Mucosa of stomach (tissue), 1 donor: Measurements from ENCODE around the gene GNAT3.

Experiments
- H3K27me3 ChIP-seq: one replicate; pipeline ENCODE4 v1.7.0; 2013; ENCODE audit warnings: mild to moderate bottlenecking, low read length; ENCODE audit not compliant: control insufficient read depth, insufficient read depth
- H3K36me3 ChIP-seq: one replicate; pipeline ENCODE4 v1.7.0; 2013; ENCODE audit warnings: low read length; ENCODE audit not compliant: control insufficient read depth, insufficient read depth
- H3K4me1 ChIP-seq: one replicate; pipeline ENCODE4 v1.7.0; 2013; ENCODE audit warnings: mild to moderate bottlenecking, low read length; ENCODE audit not compliant: control insufficient read depth, insufficient read depth
- H3K4me3 ChIP-seq: one replicate; pipeline ENCODE4 v1.7.0; 2013; ENCODE audit warnings: low read length
- H3K9ac ChIP-seq: one replicate; pipeline ENCODE4 v1.7.0; 2013; ENCODE audit warnings: mild to moderate bottlenecking, low read length, moderate library complexity
- H3K9me3 ChIP-seq: one replicate; pipeline ENCODE4 v1.7.0; 2013; ENCODE audit warnings: mild to moderate bottlenecking, low read length, moderate library complexity; ENCODE audit not compliant: control insufficient read depth
- donor health status: Pancreatic carcinoma.

GNAT3 gene

DNA sequence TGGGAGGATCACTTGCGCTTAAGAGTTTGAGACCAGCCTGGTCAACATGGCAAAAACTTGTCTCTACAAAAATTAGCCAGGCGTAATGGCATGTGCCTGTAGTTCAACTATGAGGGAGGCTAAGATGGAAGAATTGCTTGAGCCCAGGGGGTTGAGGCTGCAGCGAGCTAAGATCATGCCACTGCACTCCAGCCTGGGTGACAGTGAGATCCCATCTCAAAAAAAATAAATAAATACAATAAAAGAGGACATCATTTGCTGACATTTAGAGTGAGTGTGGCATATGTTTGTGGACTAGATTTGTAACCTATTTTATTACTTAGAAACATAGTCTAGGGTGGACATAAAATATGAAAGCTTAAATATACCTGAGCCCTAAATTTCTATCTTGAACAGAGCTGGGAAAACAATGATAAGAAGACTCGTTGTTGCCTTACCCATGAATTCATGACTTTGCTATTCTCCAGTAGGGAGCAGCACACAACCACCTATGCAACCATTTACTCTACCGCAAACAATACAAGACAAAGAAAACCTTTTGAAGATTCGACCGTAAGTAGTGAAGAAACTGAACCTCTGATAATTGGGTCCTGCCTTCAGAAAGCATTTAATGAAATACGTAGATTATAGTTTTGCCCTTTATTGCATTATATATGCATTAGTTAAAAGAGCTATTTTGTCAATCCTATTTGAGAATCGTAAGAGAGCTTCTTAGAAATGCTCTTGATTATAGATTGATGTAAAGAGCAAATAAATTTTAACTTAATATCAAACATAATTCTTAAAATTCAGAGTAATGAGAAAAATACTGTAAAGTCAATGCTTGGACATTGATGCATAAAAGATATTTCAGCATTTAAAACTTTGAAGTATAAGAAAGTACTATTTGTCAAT is 83.5 kb downstream of the GNAT3 start:
- Histone ChIP-seq H3K4me1 (no peaks in the 10 kb centered on the region), H3K4me3 (no peak overlapping the region), H3K27me3 (no peaks in the 10 kb centered on the region), H3K9me3 (no peaks in the 10 kb centered on the region), H3K9ac (no peak overlapping the region), H3K36me3 (no peaks in the 10 kb centered on the region)

GRCh38 chr7:80427218-80427617 is 84.6 kb downstream of the GNAT3 start:
- no peak overlapping the region for H3K4me3 ChIP-seq
- H3K4me1 ChIP-seq: no peaks in the 10 kb centered on the region
- no peaks in the 10 kb centered on the region for H3K36me3 ChIP-seq
- no peaks in the 10 kb centered on the region for H3K9me3 ChIP-seq
- no peak overlapping the region for H3K9ac ChIP-seq
- H3K27me3 ChIP-seq: no peaks in the 10 kb centered on the region

GRCh38 chr7:80420876-80421275 is 91.0 kb downstream of the GNAT3 start:
- no peak overlapping the region for H3K4me3 ChIP-seq
- H3K9me3 ChIP-seq: no peaks in the 10 kb centered on the region
- no peaks in the 10 kb centered on the region for H3K27me3 ChIP-seq
- H3K4me1 ChIP-seq: no peaks in the 10 kb centered on the region
- H3K9ac ChIP-seq: no peak overlapping the region
- H3K36me3 ChIP-seq: no peaks in the 10 kb centered on the region

GRCh38 chr7:80417211-80417793 is 94.6 kb downstream of the GNAT3 start:
- Histone ChIP-seq H3K36me3 (no peaks in the 10 kb centered on the region), H3K27me3 (no peaks in the 10 kb centered on the region), H3K4me1 (no peaks in the 10 kb centered on the region), H3K4me3 (no peak overlapping the region), H3K9me3 (no peaks in the 10 kb centered on the region), H3K9ac (no peak overlapping the region)

DNA sequence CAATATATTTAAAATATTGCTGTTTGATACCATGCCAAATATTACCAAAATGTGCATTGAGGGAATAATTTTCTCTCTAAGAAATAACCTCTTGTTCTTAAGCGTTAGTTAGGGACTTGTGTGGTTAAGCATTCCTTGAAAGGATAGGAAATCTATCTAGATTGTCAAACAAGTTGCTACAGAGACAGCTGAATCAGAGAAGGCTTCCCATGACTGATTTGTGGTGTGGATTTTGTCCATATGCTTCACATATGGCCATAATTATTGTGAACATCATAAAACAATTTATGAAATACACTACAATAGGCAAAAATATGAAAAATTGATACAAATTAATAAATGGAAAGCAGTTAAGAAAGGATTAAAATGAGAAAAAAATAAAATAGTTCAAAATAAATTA is 96.3 kb downstream of the GNAT3 start:
- no peaks in the 10 kb centered on the region for H3K36me3 ChIP-seq
- H3K4me1 ChIP-seq: no peaks in the 10 kb centered on the region
- no peak overlapping the region for H3K9ac ChIP-seq
- H3K4me3 ChIP-seq: no peak overlapping the region
- no peaks in the 10 kb centered on the region for H3K27me3 ChIP-seq
- H3K9me3 ChIP-seq: no peaks in the 10 kb centered on the region

DNA sequence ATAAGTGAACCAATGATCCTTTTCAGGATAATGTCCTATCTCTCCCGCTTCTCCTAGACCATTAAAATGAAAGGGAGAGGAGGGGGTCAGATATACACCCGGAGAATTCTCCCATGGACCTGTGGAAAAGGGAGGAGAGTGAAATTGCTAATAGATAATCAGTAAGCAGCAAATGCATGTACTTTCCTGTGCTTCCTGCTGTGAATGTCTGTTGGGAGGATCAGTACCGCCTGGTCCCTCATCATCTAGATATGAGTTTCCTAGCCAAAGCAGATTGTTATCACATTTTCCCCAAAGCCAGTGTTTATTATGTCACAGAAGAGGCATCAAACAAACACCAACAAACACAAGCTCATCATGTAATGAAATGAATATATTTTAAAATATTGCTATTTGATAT is 96.8 kb downstream of the GNAT3 start:
- H3K36me3 ChIP-seq: no peaks in the 10 kb centered on the region
- H3K9ac ChIP-seq: no peak overlapping the region
- no peak overlapping the region for H3K4me3 ChIP-seq
- no peaks in the 10 kb centered on the region for H3K27me3 ChIP-seq
- H3K9me3 ChIP-seq: no peaks in the 10 kb centered on the region
- no peaks in the 10 kb centered on the region for H3K4me1 ChIP-seq

DNA sequence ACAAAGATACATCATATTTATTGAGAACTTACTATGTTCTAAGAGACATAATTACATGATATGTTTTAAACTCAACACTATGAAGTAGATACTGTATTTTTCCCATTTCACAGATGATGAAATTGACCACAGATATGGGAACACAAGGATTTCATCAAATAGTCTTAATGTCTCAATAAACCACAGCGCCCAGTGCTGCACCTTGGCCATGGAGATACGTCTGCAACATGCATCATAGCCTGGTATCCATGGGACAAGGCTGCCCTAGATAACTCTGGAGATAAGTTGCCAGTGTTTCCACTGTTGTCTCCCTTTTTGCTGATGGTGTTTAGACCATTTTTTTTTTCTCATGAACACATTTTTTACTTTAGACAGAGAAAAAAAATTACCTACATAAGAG is 97.5 kb downstream of the GNAT3 start:
- Histone ChIP-seq H3K4me3 (no peak overlapping the region), H3K27me3 (no peaks in the 10 kb centered on the region), H3K4me1 (no peaks in the 10 kb centered on the region), H3K9ac (no peak overlapping the region), H3K9me3 (no peaks in the 10 kb centered on the region), H3K36me3 (no peaks in the 10 kb centered on the region)

DNA sequence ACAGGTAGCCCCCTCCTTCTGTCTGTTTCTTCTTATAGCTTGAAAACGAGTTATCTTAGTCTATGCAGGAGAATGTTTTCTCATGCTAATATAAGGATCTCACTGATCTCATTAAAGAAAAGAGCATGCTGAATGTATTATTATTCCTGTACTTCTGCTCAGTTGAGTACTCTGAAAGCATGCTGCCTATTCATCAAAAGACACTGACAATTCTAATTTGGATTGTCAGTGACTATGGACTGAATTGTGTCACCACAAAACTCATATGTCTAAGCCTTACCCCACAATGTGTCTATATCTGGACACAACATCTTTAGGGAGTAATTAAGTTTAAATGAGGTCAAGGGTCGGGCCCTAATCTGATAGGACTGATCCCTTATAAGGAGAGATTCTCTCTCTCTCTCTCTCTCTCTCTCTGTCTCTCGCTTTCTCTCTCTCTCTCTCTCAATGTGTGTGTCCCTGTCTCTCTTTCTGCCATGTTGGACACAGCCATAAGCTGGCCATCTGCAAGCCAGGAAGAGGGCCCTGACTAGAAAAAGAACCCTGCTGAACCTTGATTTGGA is 98.4 kb downstream of the GNAT3 start:
- Histone ChIP-seq H3K9ac (no peak overlapping the region), H3K27me3 (no peaks in the 10 kb centered on the region), H3K4me1 (no peaks in the 10 kb centered on the region), H3K4me3 (no peak overlapping the region), H3K9me3 (no peaks in the 10 kb centered on the region), H3K36me3 (no peaks in the 10 kb centered on the region)

DNA sequence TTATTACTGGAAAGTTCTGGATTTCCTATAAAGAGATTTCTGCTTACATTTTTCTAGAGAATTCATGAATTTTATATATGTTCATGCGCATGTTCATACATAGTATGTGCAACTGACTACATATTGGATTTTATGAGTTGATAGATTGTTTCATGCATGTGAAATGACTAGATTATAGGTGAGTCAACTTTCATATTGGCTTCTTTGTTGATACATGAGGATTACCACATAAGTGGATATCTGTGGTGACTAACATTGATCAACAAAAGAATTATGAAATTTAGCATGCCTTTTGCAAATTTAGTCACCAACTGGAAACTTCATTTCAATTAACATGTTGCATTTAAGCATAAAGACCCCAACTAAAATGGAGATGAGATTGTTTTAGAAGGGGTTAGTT is 99.0 kb downstream of the GNAT3 start:
- Histone ChIP-seq H3K36me3 (no peaks in the 10 kb centered on the region), H3K9ac (no peak overlapping the region), H3K4me3 (no peak overlapping the region), H3K4me1 (no peaks in the 10 kb centered on the region), H3K9me3 (no peaks in the 10 kb centered on the region), H3K27me3 (no peaks in the 10 kb centered on the region)

DNA sequence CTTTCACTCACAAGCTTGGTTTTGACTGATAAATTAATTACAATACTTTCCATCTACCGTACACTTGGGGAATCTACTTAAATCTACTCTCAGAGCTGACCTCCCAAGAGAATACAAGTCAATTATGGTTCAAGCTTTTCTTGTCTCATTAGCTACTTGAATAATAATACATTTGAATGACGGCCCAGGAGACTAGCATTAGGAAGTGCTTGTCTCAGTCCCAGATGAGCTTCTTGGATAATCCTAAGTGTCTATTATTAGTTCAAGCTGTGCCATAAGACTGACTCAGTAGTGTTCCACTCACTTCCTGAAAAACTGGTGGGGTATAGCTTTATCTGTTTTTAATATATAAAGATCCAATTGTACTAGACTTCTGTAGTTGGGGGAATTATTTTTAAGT is 100.2 kb downstream of the GNAT3 start:
- H3K27me3 ChIP-seq: no peaks in the 10 kb centered on the region
- H3K4me3 ChIP-seq: no peak overlapping the region
- no peaks in the 10 kb centered on the region for H3K9me3 ChIP-seq
- H3K9ac ChIP-seq: no peak overlapping the region
- H3K36me3 ChIP-seq: no peaks in the 10 kb centered on the region
- no peaks in the 10 kb centered on the region for H3K4me1 ChIP-seq

DNA sequence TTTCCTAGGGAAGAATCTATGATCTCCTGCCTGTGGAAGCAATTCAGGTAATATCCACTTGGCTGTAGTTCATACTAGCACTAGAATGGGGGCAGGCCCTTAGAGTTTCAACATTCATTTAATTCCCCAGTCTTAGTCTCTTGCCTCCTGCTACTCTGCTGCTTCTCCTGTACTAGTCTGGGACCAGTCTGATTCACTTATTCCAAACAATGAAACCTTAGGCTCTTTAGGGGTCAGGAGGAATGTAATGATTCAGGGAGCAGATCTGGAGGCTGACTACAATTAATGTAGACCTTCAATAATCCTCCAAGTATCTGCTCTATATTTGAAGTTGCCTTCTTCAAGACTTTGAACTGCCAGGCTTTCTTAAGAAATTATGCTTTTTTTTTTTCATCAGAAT is 101.8 kb downstream of the GNAT3 start:
- Histone ChIP-seq H3K4me3 (no peak overlapping the region), H3K36me3 (no peaks in the 10 kb centered on the region)

More for the DNA sequence above, 101.8 kb downstream of the GNAT3 start:
- H3K27me3 ChIP-seq: no peaks in the 10 kb centered on the region
- no peaks in the 10 kb centered on the region for H3K9me3 ChIP-seq
- no peak overlapping the region for H3K9ac ChIP-seq
- H3K4me1 ChIP-seq: no peaks in the 10 kb centered on the region
